GM19023 (cell line): Measurements from ENCODE around the gene VTA1.
"Not testable (repeated sequence)": the region's sequence is repeated elsewhere in the genome, so short reads cannot be mapped to it uniquely, and the experiment has no call there.

Experiments
- ATAC-seq: cut with Tn5 transposase; IDR thresholded peaks from one replicate; pipeline ENCODE4 v1.9.1; 2021; ENCODE audit warnings: mild to moderate bottlenecking, moderate library complexity; ENCODE audit not compliant: unreplicated experiment

VTA1 gene

GRCh38 chr6:142167486-142167885 lies 20.4 kb downstream of the VTA1 start:
- ATAC-seq, result no peak

GRCh38 chr6:142171351-142171750 lies 24.3 kb downstream of the VTA1 start:
- ATAC-seq, result no peak

- ATAC-seq, result no peak
Observed at GRCh38 chr6:142172758-142173157, 25.7 kb downstream of the VTA1 start.

GRCh38 chr6:142173980-142174379 lies 26.9 kb downstream of the VTA1 start:
- no peak for ATAC-seq

GRCh38 chr6:142174703-142175102 lies 27.6 kb downstream of the VTA1 start:
- no peak for ATAC-seq

- no peak for ATAC-seq
Observed at GRCh38 chr6:142178129-142178528, 31.1 kb downstream of the VTA1 start.

- ATAC-seq, result no peak
Observed at GRCh38 chr6:142182004-142182403, 34.9 kb downstream of the VTA1 start.

GRCh38 chr6:142183351-142183750 lies 36.3 kb downstream of the VTA1 start:
- ATAC-seq, result no peak

- ATAC-seq, result no peak
Observed at GRCh38 chr6:142184307-142184706, 37.2 kb downstream of the VTA1 start.

GRCh38 chr6:142185641-142186040 lies 38.6 kb downstream of the VTA1 start:
- ATAC-seq, result no peak

- ATAC-seq, result no peak
Observed at GRCh38 chr6:142187209-142187608, 40.1 kb downstream of the VTA1 start.

- not testable (repeated sequence) for ATAC-seq
Observed at GRCh38 chr6:142188341-142188740, 41.3 kb downstream of the VTA1 start.

GRCh38 chr6:142189057-142189456 lies 42.0 kb downstream of the VTA1 start:
- ATAC-seq, result no peak

GRCh38 chr6:142192343-142192742 lies 45.3 kb downstream of the VTA1 start:
- ATAC-seq, result no peak

GRCh38 chr6:142193621-142194020 lies 46.6 kb downstream of the VTA1 start:
- no peak for ATAC-seq

GRCh38 chr6:142195862-142196541 lies 48.9 kb downstream of the VTA1 start:
- ATAC-seq, result no peak

- no peak for ATAC-seq
Observed at GRCh38 chr6:142200846-142201628, 54.0 kb downstream of the VTA1 start.

- ATAC-seq, result no peak
Observed at GRCh38 chr6:142207265-142207877, 60.3 kb downstream of the VTA1 start.

- no peak for ATAC-seq
Observed at GRCh38 chr6:142210606-142211005, 63.5 kb downstream of the VTA1 start.

GRCh38 chr6:142213402-142213801 lies 66.3 kb downstream of the VTA1 start:
- ATAC-seq, result no peak

GRCh38 chr6:142218446-142218845 lies 71.4 kb downstream of the VTA1 start:
- no peak for ATAC-seq

- ATAC-seq, result no peak
Observed at GRCh38 chr6:142222022-142222421, 75.0 kb downstream of the VTA1 start.
